HG03045 (cell line): ENCODE results near the gene SPAM1.
"Not testable (repeated sequence)": the region's sequence is repeated elsewhere in the genome, so short reads cannot be mapped to it uniquely, and the experiment has no call there.

Source experiments
- ATAC-seq: cut with Tn5 transposase; IDR thresholded peaks from one replicate; pipeline ENCODE4 v1.9.1; 2021; ENCODE audit warnings: mild to moderate bottlenecking, moderate library complexity; ENCODE audit not compliant: unreplicated experiment

Gene SPAM1

DNA sequence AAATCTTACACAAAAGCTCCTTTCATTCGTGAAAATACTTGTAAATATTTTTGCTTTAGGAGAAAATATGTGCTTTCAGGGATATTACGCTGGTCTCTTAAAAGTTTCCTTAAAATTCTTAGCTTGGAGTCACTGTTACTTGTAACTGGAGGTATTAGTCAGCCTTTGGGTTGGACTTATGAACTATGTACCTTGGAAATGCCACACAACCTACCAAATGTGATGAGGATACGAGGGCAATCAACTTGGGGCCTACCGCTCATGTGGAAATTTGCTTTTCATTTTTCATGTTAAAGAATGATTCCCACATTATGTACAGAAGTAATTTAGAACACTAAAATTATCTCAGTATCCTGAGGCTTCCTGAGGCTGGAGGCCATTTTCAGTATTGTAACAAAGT, 23.1 kb downstream of the SPAM1 start:
- ATAC-seq: no peak

DNA sequence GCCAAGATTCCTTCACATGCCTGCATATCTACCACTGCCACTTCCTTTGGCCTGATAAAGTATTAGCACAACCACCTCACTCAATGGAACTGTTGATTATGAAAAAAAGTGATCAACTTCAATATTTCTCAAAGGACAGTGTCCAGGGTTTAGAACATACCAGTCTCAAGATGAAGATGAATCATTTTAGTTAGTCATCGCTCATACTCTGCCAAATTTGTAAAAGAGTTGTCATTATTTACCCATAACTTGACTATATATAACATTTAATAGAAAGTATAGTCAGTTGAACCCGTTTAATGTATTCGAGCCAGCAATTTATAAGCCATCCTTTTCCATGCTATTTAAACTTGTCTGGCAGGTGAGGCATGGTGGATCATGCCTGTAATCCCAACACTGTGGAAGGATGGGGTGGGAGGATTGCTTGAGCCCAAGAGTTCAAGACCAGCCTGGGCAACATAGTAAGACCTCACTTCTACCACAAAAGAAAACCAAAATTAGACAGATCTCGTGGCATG, 33.2 kb downstream of the SPAM1 start:
- no peak for ATAC-seq

DNA sequence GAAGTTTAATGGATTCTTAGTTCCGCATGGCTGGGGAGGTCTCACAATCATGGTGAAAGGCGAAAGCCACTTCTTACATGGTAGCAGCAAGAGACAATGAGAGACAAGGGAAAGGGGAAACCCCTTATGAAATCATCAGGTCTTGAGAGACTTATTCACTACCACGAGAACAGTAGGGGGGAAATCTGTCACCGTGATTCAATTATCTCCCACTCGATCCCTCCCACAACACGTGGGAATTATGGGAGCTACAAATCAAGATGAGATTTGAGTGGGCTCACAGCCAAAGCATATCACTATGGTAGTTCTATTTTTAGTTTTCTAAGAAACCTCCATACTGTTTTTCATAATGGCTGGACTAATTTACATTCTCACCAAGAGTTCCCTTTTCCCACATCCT, 36.7 kb downstream of the SPAM1 start:
- no peak for ATAC-seq

DNA sequence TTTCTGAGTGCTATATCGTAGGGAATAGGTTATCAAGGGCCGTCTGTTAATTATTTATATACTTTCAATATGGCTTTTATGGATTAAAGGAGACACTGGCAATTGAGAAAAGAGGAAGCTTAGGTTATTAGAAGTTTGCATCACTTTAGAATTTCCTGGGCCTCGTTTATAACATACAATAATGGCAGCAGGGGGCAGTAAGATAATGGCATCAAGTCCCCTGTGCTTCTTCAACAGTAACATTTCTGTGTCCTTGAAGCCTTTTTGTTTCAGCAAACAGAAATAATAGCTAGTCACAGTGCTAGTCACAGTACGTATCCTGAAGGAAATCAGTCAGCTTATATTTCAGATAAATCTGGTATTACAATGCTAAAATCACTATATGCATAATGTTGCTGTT, 41.9 kb downstream of the SPAM1 start:
- ATAC-seq: no peak

DNA sequence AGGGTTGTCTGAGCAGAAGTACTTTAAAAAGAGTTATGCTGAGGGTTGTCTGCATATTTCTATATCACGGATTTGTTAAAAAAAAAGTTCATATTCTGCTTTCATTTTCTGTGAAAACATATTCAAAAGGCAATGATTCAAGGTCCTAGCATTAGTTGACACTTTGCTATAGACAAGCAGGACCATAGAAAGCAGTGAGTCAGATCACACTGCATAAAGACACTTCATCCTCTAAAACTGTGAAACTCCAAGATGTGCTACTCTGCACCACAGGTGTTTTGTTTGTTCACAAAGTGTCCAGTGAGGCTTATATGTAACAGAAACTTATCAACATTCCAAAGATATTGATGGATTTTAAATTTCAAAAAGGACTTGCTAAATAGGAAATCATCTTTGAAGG, 47.0 kb downstream of the SPAM1 start:
- no peak for ATAC-seq

GRCh38 chr7:123972831-123973230, 47.8 kb downstream of the SPAM1 start:
- no peak for ATAC-seq

DNA sequence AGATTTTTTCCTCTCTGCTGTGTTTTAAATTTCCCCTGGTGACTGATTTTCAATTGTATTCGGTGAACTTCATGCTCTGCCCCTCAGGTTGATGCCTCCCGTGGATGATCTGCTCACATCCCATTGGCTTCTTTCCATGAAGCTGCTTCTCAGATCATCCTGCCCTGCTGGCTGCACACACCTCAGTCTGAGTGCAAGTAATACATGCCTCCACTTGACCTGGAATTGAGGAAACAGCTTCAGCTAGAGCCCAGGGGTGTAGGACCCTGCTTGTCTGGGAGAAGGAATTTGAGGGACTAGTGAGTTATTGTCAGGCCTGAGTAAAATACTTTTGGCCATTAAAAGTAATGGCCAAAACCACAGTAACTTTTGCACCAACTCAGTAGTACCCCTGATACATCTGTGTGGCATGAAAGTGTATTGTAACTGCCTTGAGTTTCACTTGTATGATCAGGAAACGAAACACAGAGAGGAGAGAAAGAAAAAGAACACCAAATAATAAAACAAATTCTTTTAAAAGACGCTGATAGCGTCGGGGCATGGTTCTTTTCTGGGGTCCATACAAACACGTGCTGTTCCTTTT, 49.4 kb downstream of the SPAM1 start:
- no peak for ATAC-seq

DNA sequence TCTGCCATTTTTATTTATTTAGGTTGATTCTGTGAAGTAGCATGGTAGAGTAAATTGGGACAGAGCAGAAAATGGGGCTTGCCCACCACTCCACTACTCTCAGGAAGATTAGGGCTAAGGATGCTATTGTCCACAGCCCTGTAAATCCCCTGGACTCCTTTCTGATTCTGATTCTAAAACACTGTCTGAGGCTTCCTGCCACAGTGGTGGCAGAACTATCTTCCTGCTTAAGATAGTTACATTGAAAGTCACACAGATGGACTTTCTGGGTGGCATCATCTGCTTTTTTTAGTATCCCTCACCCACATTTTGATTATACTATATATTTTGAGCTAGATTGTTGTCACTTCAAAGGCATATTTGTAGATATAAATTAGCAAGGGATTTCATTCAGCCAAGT, 50.0 kb downstream of the SPAM1 start:
- ATAC-seq: no peak

GRCh38 chr7:123977081-123977480, 52.0 kb downstream of the SPAM1 start:
- no peak for ATAC-seq

DNA sequence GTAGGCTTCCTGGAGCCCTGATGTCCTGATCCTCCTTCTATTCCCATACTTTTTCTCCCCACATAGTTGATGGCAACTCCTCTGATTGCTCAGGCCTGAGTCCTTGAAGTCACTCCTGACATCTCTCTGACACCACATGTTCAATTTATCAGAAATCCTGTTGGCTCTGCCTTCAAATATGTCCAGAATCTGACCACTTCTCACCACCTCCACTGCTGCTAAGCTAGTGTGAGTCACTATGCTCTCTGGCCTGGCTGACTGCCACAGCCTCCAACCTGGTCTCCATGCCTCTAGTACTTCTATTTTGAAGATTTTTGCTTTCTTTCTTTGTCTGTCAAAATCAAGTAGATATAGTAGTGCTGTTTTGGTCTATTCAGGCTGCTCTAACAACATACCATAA, 54.8 kb downstream of the SPAM1 start:
- ATAC-seq: no peak

- ATAC-seq: no peak
Observed at GRCh38 chr7:123987445-123987844, 62.4 kb downstream of the SPAM1 start.

DNA sequence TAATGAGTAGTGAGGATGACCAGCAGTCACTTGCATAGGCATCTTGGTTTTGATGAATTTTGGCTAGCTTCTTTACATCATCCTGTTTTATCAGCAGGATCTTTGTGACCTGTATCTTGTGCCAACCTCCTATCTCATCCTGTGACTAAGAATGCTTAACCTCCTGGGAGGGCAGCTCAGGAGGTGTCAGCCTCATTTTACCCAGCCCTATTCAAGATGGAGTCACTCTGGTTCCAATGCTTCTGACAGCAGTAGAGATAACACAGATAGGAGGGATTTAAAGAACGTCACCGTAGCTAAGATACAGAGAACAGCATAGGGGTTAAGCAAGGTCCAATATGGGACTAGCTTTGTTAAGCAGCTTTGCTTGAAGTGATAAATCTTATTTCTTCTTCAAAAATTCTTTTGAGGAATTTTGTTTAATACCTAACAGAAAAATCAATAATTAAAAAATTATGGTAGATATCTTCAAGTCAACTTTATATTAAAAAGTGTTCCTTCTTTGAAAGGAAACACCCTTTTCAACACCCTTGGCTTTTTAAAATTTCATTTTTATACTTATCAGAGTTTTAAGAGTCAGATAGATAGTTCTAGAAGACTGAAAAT, 68.0 kb downstream of the SPAM1 start:
- no peak for ATAC-seq

GRCh38 chr7:123993996-123994395, 69.0 kb downstream of the SPAM1 start:
- ATAC-seq: no peak

- ATAC-seq: no peak
Observed at GRCh38 chr7:123994449-123994848, 69.4 kb downstream of the SPAM1 start.

DNA sequence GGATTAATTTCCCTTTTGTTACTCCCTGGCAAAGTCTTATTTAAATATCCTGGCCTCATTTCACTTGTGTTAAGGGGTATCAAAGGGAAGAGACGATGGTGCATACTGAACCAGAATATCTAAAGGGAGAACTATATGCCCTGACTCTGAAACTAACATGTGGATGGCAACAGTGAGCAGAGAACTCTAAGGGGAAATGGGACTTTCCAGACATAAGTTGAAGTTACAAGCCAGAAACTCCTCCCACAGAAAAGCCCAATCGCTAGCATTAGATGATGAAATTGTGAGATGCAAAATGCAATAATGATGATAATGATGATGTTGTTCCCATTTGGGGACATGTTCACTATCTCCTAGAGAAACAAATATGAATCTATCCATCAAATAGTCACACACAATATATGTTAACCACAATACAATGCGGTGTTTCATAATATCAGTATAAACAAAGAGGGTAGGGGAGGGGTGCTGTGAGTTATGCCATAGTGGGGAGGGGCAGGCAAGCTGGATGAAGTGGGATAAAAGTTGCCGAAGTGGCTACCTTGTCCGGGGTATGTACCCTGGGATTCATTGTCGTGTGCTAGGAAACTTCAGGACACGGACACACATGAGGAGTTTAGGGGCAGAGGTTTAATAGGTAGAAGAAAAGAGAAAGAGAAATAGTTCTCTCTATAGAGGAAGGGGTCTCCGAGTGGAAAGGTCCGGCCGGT, 70.7 kb downstream of the SPAM1 start:
- no peak for ATAC-seq

GRCh38 chr7:123996327-123996625, 71.2 kb downstream of the SPAM1 start:
- ATAC-seq: no peak

DNA sequence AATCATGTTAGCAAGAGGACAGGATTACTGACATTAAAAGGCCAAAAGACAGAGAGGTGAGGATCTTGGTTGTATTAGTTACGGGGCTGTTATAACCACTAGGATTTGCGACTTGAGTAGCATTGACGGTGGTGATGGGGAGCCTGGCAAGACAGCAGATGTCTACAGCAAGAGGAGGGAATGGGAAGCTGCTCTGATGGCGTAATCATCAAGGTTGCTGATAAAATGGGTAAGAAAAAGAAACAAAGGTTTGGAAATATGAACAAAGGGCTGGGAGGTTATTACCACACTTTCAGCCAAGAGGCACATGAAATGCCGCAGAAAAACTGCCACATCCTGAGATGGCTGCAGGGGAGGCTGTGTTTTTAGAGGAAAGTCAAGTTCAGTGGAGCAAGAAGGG, 73.9 kb downstream of the SPAM1 start:
- ATAC-seq: no peak

DNA sequence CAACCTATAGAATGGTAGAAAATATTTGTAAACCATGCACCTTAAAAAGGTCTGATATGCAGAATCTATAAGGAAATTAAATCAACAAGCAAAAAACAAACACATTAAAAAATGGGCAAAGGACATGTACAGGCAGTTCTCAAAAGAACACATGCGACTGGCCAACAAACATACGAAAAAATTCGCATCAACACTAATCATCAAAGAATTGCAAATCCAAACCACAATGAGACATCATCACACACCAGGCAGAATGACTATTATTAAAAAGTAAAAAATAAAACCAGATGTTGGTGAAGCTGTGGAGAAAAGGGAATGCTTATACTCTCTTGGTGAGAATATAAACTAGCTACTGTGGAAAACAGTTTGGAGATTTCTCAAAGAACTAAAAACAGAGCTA, 74.7 kb downstream of the SPAM1 start:
- no peak for ATAC-seq

DNA sequence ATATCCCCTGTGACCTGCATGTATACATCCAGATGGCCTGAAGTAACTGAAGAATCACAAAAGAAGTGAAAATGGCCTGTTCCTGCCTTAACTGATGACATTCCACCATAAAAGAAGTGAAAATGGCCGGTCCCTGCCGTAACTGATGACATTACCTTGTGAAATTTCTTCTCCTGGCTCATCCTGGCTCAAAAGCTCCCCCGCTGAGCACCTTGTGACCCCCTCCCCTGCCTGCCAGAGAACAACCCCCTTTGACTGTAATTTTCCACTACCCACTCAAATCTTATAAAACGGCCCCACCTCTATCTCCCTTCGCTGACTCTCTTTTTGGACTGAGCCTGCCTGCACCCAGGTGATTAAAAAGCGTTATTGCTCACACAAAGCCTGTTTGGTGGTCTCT, 83.3 kb downstream of the SPAM1 start:
- not testable (repeated sequence) for ATAC-seq

- ATAC-seq: no peak
Observed at GRCh38 chr7:124009321-124009720, 84.3 kb downstream of the SPAM1 start.
